H7 (cell line): ENCODE results near the gene FAM149B1. TPM values are rescaled to one million over a fixed set of nuclear protein-coding genes. Genes with fewer than 3 reads are reported as not detected.
A peak's percentile ranks its signal among the peaks of the same experiment; 100 is the strongest.

ENCODE experiments used
- DNase-seq: peaks from one replicate; pipeline ENCODE4 v3.0.0; 2012
- H3K27me3 ChIP-seq: 2 replicates; pipeline ENCODE4 v1.6.0; 2011; ENCODE audit warnings: mild to moderate bottlenecking, low read length; ENCODE audit not compliant: control insufficient read depth, insufficient read depth
- H3K36me3 ChIP-seq: replicated peaks from 2 replicates; pipeline ENCODE4 v1.5.1; 2011; ENCODE audit warnings: low read length; ENCODE audit not compliant: control insufficient read depth, insufficient read depth
- H3K4me3 ChIP-seq: 2 replicates; pipeline ENCODE4 v1.5.1; 2011; ENCODE audit warnings: low read depth, mild to moderate bottlenecking, control low read depth, low read length, moderate library complexity; ENCODE audit not compliant: insufficient read depth
- total RNA-seq: library from RNA; depleted of rRNA; stranded (reverse); fragments of >200 nt; shearing (Covaris generic); gene quantifications from 2 replicates; pipeline ENCODE4 v1.2.3, GENCODE V29; 2014

Gene FAM149B1
- total RNA-seq, 1 experiment from 2014 or later, result 14.6 TPM

DNA sequence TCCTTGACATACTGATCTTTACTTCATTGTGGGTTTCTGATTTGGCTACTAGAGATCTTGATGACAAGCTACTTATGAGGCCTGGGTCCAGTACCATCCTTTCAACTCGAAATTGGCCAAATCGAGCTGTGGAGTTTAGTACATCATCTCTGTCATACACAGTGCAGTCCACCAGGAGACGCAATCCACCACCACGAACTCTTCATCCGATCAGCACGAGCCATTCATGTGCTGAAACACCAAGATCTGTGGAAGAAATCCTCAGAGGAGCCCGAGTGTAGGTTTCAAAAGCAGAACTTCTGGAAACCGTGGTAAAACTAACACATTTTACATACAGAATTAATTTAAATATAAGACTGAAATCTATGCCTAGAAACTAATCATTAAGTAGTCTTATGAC lies 65.0 kb downstream of the FAM149B1 start:
- Histone ChIP-seq H3K36me3 (peaks cover 3% of the 10 kb centered on the region), H3K4me3 (no peak overlapping the region), H3K27me3 (no peaks in the 10 kb centered on the region)
- DNase-seq, result peak; percentile 17

DNA sequence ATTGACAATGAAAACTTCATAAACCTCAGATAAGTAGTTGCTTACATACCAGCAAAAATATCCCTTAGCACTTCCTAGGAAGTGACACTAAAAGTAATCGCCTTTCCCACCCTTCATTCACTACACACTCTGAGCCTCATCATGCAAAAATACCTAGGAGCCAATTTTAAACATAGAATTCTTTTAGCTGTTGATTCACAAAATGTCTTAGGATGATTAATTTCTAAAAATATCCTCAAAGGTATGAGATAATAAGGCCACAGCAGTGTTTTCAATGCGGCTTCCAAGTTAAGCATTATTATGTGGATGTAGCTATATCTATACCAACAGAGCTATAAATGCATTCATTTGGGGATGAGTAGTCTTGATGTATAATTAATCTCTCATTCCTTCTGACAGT lies 66.0 kb downstream of the FAM149B1 start:
- no peak for DNase-seq
- Histone ChIP-seq H3K36me3 (peaks cover 4% of the 10 kb centered on the region), H3K4me3 (no peak overlapping the region), H3K27me3 (no peaks in the 10 kb centered on the region)

DNA sequence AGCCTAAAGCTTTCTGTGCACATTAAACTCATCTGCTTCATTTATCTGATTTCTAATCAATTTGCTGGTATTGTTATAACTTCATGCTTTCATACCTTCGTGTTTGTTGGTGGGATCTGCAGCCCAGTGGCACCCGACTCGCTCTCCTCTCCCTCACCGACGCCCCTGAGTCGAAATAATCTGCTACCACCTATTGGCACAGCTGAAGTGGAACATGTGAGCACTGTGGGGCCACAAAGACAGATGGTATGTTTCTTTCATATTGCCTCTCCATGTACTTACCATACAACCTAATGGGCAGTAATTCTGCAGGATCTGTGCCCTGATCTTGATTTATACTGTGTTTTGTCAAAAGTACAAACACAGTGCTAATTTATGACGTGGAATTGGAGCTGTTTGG lies 66.8 kb downstream of the FAM149B1 start:
- Histone ChIP-seq H3K4me3 (no peak overlapping the region), H3K36me3 (peaks cover 4% of the 10 kb centered on the region), H3K27me3 (no peaks in the 10 kb centered on the region)
- DNase-seq, result no peak

DNA sequence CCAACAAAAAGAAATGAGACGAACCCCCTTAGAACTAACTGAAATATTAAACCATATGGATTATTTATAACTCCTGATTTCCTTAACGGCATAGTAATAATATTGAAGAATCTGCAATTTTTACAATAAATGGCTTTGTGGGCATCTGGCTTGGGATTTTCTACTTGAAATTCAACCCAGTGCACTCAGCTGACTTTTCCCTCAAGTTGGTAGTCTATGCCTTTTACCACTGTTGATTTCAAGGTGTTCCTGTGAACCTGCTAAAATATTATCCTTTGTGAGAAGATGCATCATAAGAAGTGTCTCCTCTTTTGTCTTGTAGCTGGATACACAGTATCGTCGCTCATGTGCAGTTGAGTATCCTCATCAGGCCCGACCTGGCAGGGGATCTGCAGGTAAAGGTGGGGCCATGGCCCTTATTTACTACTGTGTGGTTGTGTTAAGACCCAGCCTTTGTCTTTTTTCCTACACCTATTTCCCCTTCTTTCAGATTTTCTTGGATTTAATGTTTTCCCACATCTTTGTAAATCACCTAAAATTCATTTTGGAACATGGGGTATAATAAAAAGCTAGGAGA lies 71.2 kb downstream of the FAM149B1 start:
- Histone ChIP-seq H3K4me3 (no peak overlapping the region), H3K36me3 (peaks cover 20% of the 10 kb centered on the region)
- DNase-seq, result no peak

DNA sequence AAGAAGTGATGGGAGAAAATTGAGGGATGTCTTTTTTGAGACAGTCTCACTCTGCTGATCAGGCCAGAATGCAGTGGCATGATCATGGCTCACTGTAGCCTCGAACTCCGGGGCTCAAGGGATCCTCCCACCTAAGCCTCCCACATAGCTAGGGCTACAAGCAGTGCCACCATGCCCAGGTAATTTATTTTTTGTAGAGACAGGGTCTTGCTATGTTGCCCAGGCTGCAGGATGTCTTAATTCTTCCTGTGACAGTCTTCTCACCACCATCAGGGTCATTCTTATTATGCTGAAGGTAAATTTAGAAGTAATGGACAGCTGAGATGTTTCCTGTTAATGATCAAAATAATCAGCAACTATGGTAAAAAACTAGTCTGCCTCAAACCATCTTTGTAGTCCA lies 72.0 kb downstream of the FAM149B1 start:
- Histone ChIP-seq H3K27me3 (no peaks in the 10 kb centered on the region), H3K4me3 (no peak overlapping the region), H3K36me3 (peaks cover 23% of the 10 kb centered on the region)
- no peak for DNase-seq

More for the DNA sequence above, 71.2 kb downstream of the FAM149B1 start:
- H3K27me3 ChIP-seq, result no peaks in the 10 kb centered on the region

DNA sequence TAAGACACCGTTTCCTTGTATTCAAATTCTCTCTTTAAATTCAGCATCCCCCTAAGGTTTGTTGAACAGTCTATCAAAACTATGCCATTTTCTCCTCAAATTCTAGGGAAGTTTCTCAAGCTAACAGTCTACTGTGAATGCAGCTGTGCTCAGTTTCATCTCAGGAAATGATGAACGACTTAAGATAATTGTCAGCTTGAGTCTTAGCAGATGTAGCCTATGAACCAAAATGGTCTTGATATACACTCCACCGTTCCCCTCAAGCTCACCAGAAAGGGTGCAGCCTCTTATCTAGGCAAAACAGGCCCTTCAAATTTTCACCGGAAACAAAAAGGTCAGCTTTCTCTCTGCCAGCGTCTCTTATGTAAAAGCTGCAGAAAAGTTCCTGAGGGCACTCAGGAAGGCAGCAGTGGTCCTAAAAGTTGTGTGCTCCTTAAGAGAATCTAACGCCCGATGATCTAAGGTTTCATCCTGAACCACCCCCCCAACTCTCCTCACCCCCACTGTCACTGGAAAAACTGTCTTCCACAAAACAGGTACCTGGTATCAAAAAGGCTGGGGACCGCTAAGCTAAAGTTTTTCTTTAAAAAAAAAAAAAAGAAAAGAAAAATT lies 77.1 kb downstream of the FAM149B1 start:
- Histone ChIP-seq H3K36me3 (peaks cover 19% of the 10 kb centered on the region), H3K4me3 (no peak overlapping the region), H3K27me3 (no peaks in the 10 kb centered on the region)
- DNase-seq, result no peak

DNA sequence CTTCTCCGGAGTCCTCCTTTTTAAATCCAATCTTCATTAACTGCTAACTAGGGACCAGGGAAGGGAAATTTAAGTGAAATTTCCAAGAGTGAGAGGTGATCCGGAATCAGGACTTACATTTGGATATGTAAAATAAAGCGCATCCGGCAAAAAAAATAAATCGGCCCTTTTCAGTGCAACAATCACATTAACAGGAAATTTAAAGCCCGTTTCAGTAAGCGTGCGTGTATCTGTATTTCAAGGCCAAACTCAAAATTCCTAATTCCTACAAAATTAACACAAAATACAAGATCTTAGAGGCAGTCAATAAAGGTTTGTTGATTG lies 78.4 kb downstream of the FAM149B1 start:
- no peak for DNase-seq
- Histone ChIP-seq H3K36me3 (peaks cover 21% of the 10 kb centered on the region), H3K4me3 (peak overlapping the region; percentile 84), H3K27me3 (no peaks in the 10 kb centered on the region)

DNA sequence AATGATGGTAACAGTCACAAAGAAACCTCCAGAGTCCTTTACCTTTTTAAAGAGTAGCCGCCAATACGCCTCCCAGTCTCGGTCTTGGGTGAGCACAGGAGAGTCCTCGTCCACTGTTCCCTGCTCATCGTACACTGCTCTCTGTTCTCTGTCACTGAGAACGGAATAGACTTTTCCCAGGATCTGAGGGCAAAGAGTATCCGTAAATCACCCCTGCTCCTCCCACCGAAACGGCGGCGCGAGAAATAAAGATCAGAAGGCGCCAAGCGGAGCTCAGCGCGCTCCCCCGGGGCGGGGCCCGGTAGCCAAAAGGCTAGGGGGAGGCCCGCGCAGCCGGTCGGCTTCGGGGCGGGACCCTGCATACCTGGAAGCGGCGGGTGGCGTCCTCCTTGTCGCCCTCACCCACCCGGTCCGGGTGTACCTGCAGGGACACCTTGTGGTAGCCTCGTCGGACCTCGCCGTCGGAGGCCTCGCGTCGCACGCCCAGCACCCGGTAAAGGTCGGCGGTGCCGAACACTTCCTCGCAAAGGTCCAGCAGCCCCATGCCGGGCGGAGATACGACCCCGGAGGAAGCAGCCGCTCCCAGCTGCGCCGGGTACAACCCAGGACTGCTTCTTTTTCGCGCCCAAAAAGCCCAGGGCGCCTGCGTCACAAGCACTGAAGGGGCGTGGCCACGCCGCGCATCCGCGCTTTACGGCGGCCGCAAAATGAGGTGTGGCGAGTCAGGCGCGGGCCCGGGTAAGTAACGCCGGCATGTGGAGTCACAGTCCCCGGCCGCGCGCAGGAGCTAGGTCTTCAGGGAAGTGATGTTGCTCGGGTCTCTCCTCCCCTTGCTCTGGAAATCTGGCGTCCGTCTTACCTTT lies 79.0 kb downstream of the FAM149B1 start, which contains the start of gene DNAJC9:
Gene DNAJC9 (minus strand): TSS at position 610 of the 863 bp plus-strand sequence. CDS start 66 bp downstream, at position 544.
- DNase-seq, result peak; percentile 93
- H3K36me3 ChIP-seq, result peaks cover 21% of the 10 kb centered on the region
- peak within 1 kb of the TSS; percentile 84 for H3K4me3 ChIP-seq
- no peaks in the 10 kb centered on the region for H3K27me3 ChIP-seq

DNA sequence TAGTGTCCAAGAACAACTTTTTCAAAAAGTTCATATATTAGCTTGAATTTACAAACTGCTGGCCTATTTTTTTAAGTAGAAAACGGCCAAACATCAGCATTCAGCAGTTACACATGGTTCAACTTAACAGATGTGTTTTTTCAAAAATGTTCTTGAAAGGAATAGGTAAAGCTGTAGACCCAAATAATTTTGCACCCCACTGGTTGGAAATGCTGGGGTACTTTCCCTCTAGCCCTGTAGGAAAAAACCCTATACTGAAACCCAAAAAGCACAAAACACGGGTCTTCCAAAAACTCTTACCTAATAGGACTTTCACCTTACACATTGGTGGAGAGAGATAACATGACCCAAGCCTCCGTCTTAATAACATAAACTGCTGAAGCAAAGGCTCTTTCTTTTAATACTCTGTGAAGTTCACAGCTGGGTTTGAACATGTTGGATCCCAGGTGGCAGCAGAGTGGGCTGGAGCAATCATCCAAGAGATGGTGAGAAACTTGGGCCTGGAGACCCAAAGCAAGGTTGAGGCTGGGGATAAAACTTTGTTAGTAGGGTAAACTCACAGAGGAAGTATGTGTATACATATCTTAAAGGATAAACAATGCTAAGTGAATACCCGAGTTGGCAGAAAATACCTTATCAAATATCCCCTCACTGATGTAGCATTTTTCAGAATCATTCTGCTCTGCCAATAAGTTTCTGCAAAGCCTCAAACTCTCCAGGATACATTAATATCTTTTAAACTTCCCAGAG lies 79.8 kb downstream of the FAM149B1 start:
- H3K27me3 ChIP-seq, result no peaks in the 10 kb centered on the region
- peak overlapping the region; percentile 84 for H3K4me3 ChIP-seq
- peaks cover 18% of the 10 kb centered on the region for H3K36me3 ChIP-seq
- no peak for DNase-seq

DNA sequence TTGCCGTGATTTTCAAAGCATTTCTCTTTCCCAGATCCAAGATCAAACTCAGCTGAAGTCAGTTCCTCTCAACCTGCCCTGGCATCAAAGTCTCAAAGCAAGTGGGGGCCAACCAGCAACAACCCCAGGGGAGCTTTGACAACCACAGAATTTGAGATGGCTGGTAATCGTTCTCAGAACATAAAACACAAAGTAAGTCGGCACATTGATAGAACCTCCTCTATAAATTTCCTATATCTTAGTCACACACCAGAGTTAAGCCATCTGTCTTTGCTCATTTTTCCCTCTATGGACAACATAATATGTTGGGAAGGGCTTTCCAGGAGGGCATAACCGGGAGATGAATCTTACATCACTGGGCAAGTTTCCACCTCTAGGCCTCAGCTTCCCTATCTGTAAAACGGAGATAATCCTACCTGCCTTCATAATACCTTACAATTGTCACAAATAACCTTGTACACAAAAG lies 80.4 kb downstream of the FAM149B1 start:
- Histone ChIP-seq H3K4me3 (no peak overlapping the region), H3K36me3 (peaks cover 16% of the 10 kb centered on the region), H3K27me3 (no peaks in the 10 kb centered on the region)
- no peak for DNase-seq

DNA sequence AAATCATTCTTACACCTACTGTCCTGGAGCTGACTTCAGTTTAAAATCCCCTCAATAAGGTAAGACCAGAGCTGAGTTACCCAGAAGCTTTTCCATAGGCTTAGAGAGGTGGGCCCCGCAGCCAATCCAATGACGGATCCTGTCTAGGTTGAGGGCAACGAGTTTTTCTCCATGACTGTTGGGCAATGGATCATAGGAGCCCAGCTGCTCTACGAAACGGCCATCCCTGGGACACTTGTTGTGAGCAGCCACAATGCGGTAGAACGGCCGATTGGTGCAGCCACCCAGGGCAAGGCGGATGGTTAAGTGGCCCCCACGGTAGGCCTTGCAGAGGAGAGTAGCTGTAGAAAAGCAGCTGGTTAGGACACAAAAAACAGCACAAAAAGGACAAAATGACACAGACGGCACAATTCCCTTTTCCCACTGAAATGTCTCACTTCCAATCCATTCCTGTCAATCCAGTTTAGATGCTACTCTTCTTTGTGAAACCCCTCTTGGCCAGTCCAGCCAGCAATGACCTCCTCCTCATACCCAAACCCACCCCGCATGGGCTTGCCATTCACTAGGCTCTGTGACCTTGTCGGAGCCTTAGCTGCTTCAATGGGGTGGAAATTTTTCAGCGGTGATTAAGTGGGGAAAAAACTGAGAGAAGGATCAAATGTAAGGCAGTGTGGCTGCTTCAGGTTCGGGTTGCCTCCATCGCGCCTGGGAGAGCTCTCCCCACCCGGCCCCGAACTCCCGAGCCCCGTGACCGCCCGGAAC lies 83.9 kb downstream of the FAM149B1 start:
- peak; percentile 29 for DNase-seq
- peak overlapping the region; percentile 64 for H3K4me3 ChIP-seq
- peaks cover 7% of the 10 kb centered on the region for H3K36me3 ChIP-seq
- H3K27me3 ChIP-seq, result no peaks in the 10 kb centered on the region

DNA sequence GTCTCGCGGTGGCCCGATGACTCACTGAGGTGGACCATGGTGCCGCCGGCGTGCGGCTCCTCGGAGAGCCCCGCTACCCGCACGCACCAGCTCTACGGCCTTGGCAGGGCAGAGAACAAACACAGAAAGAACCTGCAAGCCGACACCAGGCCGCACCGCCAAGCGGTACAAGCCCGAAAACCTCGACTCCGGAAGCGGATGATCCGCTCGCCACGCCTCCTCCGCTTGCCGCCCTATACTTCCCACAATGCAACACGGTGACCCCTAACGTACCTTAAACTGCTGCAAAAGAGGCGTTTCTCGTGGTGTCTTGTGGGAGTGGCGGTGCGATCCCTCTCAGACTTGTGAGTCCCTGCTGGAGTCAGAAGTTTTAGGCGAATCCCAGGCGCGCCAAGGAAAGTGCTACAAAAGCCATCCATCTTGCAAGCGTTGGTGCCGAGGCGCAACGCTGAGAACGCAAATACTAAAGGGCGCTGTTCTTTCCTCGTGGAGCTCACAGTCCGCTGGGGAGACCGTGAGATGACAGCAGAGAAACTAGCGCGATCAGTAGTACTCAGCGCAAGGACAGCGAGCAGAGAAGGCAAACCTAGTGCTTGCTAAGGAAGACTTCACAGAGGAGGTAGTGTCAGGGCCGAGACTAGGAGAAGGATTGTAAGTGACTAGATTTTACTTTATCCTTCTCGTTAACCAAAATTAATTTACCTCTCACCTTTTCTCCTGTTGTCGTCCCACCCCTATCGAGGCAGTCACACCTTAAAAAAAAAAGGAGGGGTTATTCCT lies 84.7 kb downstream of the FAM149B1 start, which contains the start of gene MRPS16:
Gene MRPS16 (minus strand): TSS at position 200 of the 780 bp plus-strand sequence. CDS start 162 bp downstream, at position 38.
- DNase-seq, result peak; percentile 92
- H3K27me3 ChIP-seq, result no peaks in the 10 kb centered on the region
- peaks cover 7% of the 10 kb centered on the region for H3K36me3 ChIP-seq
- peak within 1 kb of the TSS; percentile 64 for H3K4me3 ChIP-seq

DNA sequence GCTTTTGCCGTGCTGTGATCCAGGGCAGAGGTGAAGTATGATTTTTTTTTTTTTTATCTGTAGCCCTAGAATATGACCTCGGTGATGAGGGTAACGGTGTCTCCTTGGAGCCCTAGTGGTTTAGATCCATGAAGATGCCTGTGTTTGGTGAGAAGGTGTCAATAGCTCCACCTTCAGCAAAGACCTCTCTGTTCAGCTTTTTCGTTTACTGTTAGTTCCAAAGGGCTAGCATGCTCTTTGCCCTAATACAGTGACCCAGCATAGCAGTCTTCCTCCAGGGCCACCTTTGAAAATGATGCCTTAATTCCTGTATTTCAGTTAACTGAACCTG lies 85.3 kb downstream of the FAM149B1 start:
- H3K36me3 ChIP-seq, result peaks cover 7% of the 10 kb centered on the region
- no peaks in the 10 kb centered on the region for H3K27me3 ChIP-seq
- peak; percentile 48 for DNase-seq

More for the DNA sequence above, 85.3 kb downstream of the FAM149B1 start:
- H3K4me3 ChIP-seq, result peak overlapping the region; percentile 64
